ENCODE results near the gene ARHGEF38. TPM values are rescaled to one million over a fixed set of nuclear protein-coding genes. Genes with fewer than 3 reads are reported as not detected.

Gene ARHGEF38
- total RNA-seq, 4 donors from 2014 or later, result 0.26 to 3.7 TPM; not detected in 2

DNA sequence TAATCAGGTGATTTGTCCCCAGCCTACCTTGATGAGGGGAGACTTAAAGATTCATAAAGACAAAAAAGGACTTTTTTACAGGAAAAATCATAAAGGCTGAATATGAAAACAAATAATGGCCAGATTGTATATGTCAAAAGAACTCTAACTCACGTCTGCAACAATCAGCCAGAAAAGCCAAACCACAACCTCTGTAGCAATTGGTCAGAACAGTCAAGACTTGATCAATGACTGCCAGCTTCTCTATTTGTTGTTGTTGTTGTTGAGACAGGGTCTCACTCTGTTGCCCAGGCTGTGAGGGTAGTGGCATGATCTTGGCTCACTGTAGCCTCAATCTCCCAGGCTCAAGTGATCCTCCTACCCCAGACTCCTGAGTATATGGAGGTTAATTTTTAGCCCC is 42.7 kb upstream of the ARHGEF38 start:
- Histone ChIP-seq H3K36me3 (no peaks in the 10 kb centered on the region), H3K27ac (no peak overlapping the region), H3K27me3 (no peaks in the 10 kb centered on the region), H3K9me3 (no peaks in the 10 kb centered on the region), H3K4me1 (no peaks in the 10 kb centered on the region), H3K4me3 (no peak overlapping the region)
- intact Hi-C loops (cut with DNase I; ENCODE audit: low total_unique reads), result no loop called here
- TF ChIP-seq, protein P1, sequence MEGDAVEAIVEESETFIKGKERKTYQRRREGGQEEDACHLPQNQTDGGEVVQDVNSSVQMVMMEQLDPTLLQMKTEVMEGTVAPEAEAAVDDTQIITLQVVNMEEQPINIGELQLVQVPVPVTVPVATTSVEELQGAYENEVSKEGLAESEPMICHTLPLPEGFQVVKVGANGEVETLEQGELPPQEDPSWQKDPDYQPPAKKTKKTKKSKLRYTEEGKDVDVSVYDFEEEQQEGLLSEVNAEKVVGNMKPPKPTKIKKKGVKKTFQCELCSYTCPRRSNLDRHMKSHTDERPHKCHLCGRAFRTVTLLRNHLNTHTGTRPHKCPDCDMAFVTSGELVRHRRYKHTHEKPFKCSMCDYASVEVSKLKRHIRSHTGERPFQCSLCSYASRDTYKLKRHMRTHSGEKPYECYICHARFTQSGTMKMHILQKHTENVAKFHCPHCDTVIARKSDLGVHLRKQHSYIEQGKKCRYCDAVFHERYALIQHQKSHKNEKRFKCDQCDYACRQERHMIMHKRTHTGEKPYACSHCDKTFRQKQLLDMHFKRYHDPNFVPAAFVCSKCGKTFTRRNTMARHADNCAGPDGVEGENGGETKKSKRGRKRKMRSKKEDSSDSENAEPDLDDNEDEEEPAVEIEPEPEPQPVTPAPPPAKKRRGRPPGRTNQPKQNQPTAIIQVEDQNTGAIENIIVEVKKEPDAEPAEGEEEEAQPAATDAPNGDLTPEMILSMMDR (IDR thresholded peaks at IDR 0.05), result no peak
- TF ChIP-seq POLR2A (IDR thresholded peaks at IDR 0.05), result no peak
- no peak for DNase-seq

DNA sequence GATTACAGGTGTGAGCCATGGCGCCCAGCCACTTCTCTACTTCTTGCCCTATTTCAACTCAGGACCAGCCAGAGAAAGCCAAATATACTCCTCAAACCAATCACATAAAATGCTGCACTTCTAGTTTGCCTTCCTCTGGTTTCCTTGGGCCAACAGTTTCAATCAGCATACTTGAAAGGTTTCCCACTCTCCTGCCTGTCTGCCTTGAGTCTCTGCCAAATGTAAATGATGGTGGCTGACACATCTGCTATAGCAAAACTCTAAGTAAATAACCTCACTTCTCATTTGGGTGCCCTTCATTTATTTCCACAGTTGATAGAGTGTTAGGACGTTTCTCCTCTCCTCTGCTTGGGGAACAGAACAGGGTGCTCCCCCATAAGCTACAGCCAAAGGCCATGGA is 42.2 kb upstream of the ARHGEF38 start:
- Histone ChIP-seq H3K36me3 (no peaks in the 10 kb centered on the region), H3K9me3 (no peaks in the 10 kb centered on the region), H3K4me1 (no peaks in the 10 kb centered on the region), H3K27ac (no peak overlapping the region), H3K27me3 (no peaks in the 10 kb centered on the region), H3K4me3 (no peak overlapping the region)
- DNase-seq, result no peak
- TF ChIP-seq, protein P1 (IDR thresholded peaks at IDR 0.05), result no peak
- TF ChIP-seq POLR2A (IDR thresholded peaks at IDR 0.05), result no peak
- intact Hi-C loops (cut with DNase I; ENCODE audit: low total_unique reads), result no loop called here

DNA sequence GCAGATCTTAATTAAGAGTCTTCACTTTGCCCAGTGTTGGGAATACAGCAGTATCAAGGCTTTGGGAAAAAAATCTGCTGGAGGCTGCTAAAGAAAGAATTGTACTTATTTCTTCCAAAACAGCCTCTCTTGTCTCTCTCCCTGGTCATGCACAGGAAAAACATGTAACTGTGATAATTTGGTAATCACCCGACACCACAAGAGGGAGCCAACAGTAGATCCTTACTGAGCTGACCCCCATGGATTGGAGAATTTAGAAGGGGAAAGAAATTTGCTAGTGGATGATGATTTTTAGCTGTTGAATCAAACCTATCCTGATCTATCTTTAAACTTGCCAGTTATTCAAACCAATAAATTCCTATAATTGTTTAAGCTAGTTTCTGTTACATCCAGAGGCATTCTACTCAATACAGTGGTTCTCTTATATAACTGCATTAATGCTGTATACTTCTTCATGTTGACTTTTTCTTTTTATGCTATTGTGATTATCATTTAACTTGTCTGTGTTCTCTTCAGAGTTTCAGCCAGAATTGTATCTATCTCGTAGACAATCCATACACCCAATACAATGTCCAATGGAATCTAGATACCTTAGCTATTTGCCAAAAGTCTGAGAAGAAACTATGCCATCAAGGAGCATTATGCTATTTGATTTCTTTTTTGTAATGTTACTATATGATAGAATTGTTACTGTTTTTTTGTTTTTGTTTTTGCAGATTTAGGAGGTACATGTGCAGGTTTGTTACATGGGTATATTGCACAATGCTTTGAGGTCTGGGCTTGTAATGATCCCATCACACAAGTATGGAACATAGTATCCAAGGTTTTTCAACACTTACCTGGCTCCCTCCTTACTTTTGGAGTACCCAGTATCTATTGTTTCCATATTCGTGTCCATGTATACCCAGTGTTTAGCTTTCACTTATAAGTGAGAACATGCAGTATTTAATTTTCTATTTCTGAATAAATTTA is 31.3 kb upstream of the ARHGEF38 start:
- H3K4me3 ChIP-seq, result no peak overlapping the region
- TF ChIP-seq, protein P1 (IDR thresholded peaks at IDR 0.05), result peak; percentile 50 to 59 (median 52)
- no peak for TF ChIP-seq POLR2A (IDR thresholded peaks at IDR 0.05)
- intact Hi-C loops (cut with DNase I; ENCODE audit: low total_unique reads), result no loop called here
- H3K27ac ChIP-seq, result no peak overlapping the region
- H3K4me1 ChIP-seq, result no peaks in the 10 kb centered on the region
- H3K9me3 ChIP-seq, result no peaks in the 10 kb centered on the region
- H3K36me3 ChIP-seq, result no peaks in the 10 kb centered on the region
- no peaks in the 10 kb centered on the region for H3K27me3 ChIP-seq
- no peak for DNase-seq

DNA sequence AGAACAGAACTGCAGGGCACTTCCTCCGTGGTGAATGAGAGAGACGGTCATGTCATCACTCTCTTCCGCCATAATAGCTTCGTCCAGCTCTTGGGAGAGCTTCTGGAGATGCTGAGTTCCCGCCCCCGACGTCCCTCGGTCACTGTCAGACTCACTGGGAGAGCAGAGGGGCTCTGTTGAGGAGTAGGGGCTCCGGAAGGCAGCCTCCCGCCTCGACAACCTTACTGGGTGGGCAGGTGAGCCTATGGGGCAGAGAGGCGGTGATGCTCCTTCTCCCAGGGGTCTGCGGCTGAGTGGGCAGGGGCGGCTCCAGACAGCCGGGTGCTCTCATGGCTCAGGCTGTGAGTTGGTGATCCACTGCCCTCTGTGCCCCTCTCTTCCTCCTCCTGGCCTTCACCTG is 25.8 kb upstream of the ARHGEF38 start:
- no peak for DNase-seq
- Histone ChIP-seq H3K27ac (no peak overlapping the region), H3K9me3 (no peaks in the 10 kb centered on the region), H3K4me1 (no peaks in the 10 kb centered on the region), H3K27me3 (no peaks in the 10 kb centered on the region), H3K36me3 (no peaks in the 10 kb centered on the region), H3K4me3 (no peak overlapping the region)
- intact Hi-C loops (cut with DNase I; ENCODE audit: low total_unique reads), result no loop called here
- no peak for TF ChIP-seq POLR2A (IDR thresholded peaks at IDR 0.05)
- TF ChIP-seq, protein P1 (IDR thresholded peaks at IDR 0.05), result no peak

DNA sequence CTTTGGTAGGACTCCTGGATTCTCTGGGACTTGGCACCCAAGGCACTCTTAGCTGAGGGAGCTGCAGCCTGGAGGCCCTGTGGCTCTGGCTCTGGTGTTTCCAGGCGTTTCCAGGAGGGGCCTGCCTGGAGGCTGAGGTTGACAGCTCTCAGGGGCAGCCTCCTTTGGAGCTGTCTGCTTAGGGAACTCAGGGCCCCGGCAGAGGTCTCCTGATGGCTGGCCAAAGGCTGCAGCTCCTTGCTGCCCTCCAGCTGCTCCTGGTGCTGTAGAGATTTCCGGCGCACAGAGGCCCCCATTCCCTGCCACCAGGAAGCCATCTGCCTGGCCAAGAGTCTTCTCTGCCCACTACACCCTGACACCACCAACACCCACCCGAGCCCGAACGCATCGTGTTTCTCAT is 25.3 kb upstream of the ARHGEF38 start:
- Histone ChIP-seq H3K27me3 (no peaks in the 10 kb centered on the region), H3K4me3 (no peak overlapping the region), H3K9me3 (no peaks in the 10 kb centered on the region), H3K4me1 (no peaks in the 10 kb centered on the region), H3K27ac (no peak overlapping the region), H3K36me3 (no peaks in the 10 kb centered on the region)
- TF ChIP-seq POLR2A (IDR thresholded peaks at IDR 0.05), result no peak
- TF ChIP-seq, protein P1 (IDR thresholded peaks at IDR 0.05), result no peak
- intact Hi-C loops (cut with DNase I; ENCODE audit: low total_unique reads), result no loop called here
- DNase-seq, result no peak

Measured in uterus (tissue), 4 donors.